SK-N-SH treated with all-trans-retinoic acid at 6 μM for 48 hours (cell line): ENCODE results near the gene TGFBR2.

ENCODE experiments used
- PPARA ChIP-seq: fragments of 250-450 bp; sonication (Bioruptor Pico); IDR thresholded peaks from 2 replicates; pipeline ENCODE4 v1.5.0; 2020; ENCODE audit warnings: mild to moderate bottlenecking, borderline replicate concordance
- SNAI2 ChIP-seq: fragments of 250-450 bp; sonication (Bioruptor Pico); IDR thresholded peaks from 2 replicates; pipeline ENCODE4 v1.5.0; 2020; ENCODE audit warnings: mild to moderate bottlenecking, moderate library complexity
- ZC3H10 ChIP-seq: fragments of 250-450 bp; sonication (Bioruptor Pico); IDR thresholded peaks from 2 replicates; pipeline ENCODE4 v1.5.1; 2021; ENCODE audit warnings: mild to moderate bottlenecking, moderate library complexity
- ZFP3 ChIP-seq: fragments of 250-450 bp; sonication (Bioruptor Pico); IDR thresholded peaks from 2 replicates; pipeline ENCODE4 v1.5.0; 2020; ENCODE audit warnings: mild to moderate bottlenecking, moderate library complexity
- ZFP30 ChIP-seq: fragments of 450-650 bp; formaldehyde crosslinking; IDR thresholded peaks from 2 replicates; pipeline ENCODE4 v1.5.0; 2022; ENCODE audit warnings: mild to moderate bottlenecking, moderate library complexity
- ZNF8 ChIP-seq: fragments of 450-650 bp; formaldehyde crosslinking; IDR thresholded peaks from 2 replicates; pipeline ENCODE4 v1.5.0; 2020; ENCODE audit warnings: mild to moderate bottlenecking, moderate library complexity
- TF ChIP-seq, protein P1 (sequence below): fragments of 250-450 bp; sonication (Bioruptor Pico); IDR thresholded peaks from 2 replicates; pipeline ENCODE4 v1.8.0; 2020; ENCODE audit warnings: mild to moderate bottlenecking, moderate library complexity, borderline replicate concordance

DNA sequence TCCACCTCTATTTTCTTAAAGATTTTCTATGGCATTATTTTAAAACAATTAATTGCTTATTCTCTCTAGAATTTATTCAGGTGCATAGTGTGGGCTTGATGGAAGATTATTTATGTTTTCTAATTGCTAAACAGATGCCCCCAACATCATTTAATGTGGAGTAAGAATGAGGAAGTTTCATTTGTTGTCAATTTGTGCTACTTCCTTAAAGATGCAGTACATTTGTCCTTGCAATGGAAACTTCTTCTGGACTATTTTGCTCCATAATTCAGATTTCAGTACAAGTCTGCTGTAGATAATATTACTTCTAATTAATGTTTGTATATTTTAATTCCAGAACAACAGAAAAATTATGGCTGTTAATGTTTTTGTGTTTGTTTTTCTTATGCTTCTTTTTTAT is 104.8 kb downstream of the TGFBR2 start:
- TF ChIP-seq ZNF8 (CRISPR knock-in tag) (no peak), PPARA (CRISPR knock-in tag) (no peak), SNAI2 (CRISPR knock-in tag) (no peak), ZFP3 (no peak), ZFP30 (CRISPR knock-in tag) (no peak), ZC3H10 (CRISPR knock-in tag) (no peak)
- TF ChIP-seq, protein P1, sequence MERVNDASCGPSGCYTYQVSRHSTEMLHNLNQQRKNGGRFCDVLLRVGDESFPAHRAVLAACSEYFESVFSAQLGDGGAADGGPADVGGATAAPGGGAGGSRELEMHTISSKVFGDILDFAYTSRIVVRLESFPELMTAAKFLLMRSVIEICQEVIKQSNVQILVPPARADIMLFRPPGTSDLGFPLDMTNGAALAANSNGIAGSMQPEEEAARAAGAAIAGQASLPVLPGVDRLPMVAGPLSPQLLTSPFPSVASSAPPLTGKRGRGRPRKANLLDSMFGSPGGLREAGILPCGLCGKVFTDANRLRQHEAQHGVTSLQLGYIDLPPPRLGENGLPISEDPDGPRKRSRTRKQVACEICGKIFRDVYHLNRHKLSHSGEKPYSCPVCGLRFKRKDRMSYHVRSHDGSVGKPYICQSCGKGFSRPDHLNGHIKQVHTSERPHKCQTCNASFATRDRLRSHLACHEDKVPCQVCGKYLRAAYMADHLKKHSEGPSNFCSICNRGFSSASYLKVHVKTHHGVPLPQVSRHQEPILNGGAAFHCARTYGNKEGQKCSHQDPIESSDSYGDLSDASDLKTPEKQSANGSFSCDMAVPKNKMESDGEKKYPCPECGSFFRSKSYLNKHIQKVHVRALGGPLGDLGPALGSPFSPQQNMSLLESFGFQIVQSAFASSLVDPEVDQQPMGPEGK (CRISPR knock-in tag): no peak
